HepG2 (cell line): ENCODE results near the gene FOXN3. TPM values are rescaled to one million over a fixed set of nuclear protein-coding genes. Genes with fewer than 3 reads are reported as not detected.

Experiments
- FLYWCH1 ChIP-seq: sonication (generic); formaldehyde crosslinking; IDR thresholded peaks from 2 replicates; pipeline ENCODE4 v1.8.1; 2023; ENCODE audit warnings: mild to moderate bottlenecking, missing genetic modification reagents
- HDAC1 ChIP-seq: sonication (generic); formaldehyde crosslinking; IDR thresholded peaks from 2 replicates; pipeline ENCODE4 v1.5.1; 2020; ENCODE audit warnings: mild to moderate bottlenecking, missing genetic modification reagents
- PPARG ChIP-seq: conservative IDR thresholded peaks from 2 replicates; pipeline ENCODE4 v1.6.1; 2016; ENCODE audit warnings: missing biosample characterization, missing genetic modification reagents
- RBFOX2 ChIP-seq: fragments of 200-400 bp; formaldehyde crosslinking; IDR thresholded peaks from 2 replicates; pipeline ENCODE4 v1.6.1; 2017; ENCODE audit warnings: low read depth, mild to moderate bottlenecking, low read length
- SIX1 ChIP-seq: sonication (generic); formaldehyde crosslinking; IDR thresholded peaks from 2 replicates; pipeline ENCODE4 v1.4.0; 2020; ENCODE audit warnings: missing genetic modification reagents, borderline replicate concordance
- ZNF432 ChIP-seq: sonication (generic); formaldehyde crosslinking; IDR thresholded peaks from 2 replicates; pipeline ENCODE4 v1.5.0; 2020; ENCODE audit warnings: missing genetic modification reagents, mild to moderate bottlenecking, borderline replicate concordance
- ZNF569 ChIP-seq: sonication (generic); formaldehyde crosslinking; IDR thresholded peaks from 2 replicates; pipeline ENCODE4 v1.5.0; 2020; ENCODE audit warnings: mild to moderate bottlenecking, missing genetic modification reagents, moderate library complexity, borderline replicate concordance
- ZSCAN29 ChIP-seq: sonication (generic); formaldehyde crosslinking; conservative IDR thresholded peaks from 2 replicates; pipeline ENCODE4 v1.4.0; 2020; ENCODE audit warnings: mild to moderate bottlenecking, missing genetic modification reagents
- polyA plus RNA-seq, 8 experiments: library from polyadenylated mRNA; depleted of rRNA in 3 of 8; stranded (reverse) in 7 of 8; unstranded in 1 of 8; fragments of >200 nt; fragmentation: Illumina TruSeq in 4 of 8; extraction: Trizol in 4 of 8; gene quantifications; 2 replicates each; pipeline versions ENCODE4 v1.2.1 to v1.2.3, GENCODE V29; 2011 to 2016; ENCODE audit warnings: low read depth in 4 of 8, missing spikeins in 1 of 8, mixed read lengths in 1 of 8; ENCODE audit not compliant: insufficient read depth in 1 of 8
- total RNA-seq, 5 experiments: library from RNA; depleted of rRNA; stranded (reverse); fragments of >200 nt; fragmentation: Illumina TruSeq; extraction: Trizol; gene quantifications; 2 replicates each; pipeline ENCODE4 v1.2.3, GENCODE V29; 2016; ENCODE audit warnings: low read depth in 1 of 5
- TF ChIP-seq, protein P1 (sequence below): sonication (generic); formaldehyde crosslinking; IDR thresholded peaks from one replicate; pipeline ENCODE4 v1.5.1; 2020; ENCODE audit warnings: mild to moderate bottlenecking, missing genetic modification reagents; ENCODE audit errors: not compliant biosample characterization
- TF ChIP-seq, protein P2 (sequence below): sonication (generic); formaldehyde crosslinking; IDR thresholded peaks from 2 replicates; pipeline ENCODE4 v1.9.0; 2021; ENCODE audit warnings: missing genetic modification reagents, borderline replicate concordance
- TF ChIP-seq, protein P3 (sequence below): IDR thresholded peaks from 2 replicates; pipeline ENCODE4 v1.6.1; 2016; ENCODE audit warnings: low read depth, missing genetic modification reagents, missing compliant biosample characterization
- TF ChIP-seq, protein P4 (sequence below): sonication (generic); formaldehyde crosslinking; IDR thresholded peaks from 2 replicates; pipeline ENCODE4 v1.8.1; 2023; ENCODE audit warnings: missing genetic modification reagents, mild to moderate bottlenecking, borderline replicate concordance

FOXN3 gene
- total and polyA plus RNA-seq, 2 of the 13 experiments (the other 11 are each of a cell fraction or from before 2014, with no cell fraction given), result 32.4 to 70.2 TPM

DNA sequence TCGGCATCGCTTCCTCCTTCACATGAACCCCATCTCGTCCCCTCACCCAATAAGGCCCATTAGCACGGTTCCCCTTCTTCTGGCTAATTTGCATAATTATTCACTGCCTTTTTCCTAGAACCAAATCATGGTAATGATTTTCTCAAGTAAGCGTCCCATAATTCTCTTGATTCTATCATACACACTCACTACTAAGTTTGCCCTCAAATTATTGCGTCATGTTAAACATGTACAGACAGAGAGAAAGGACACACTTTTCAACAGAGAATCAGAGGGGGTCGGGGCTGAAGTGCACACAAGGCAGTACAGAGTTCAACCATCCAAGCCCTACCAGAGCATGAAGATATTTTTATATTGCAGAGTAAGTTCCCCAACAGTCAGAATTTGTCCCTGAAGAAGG is 256.6 kb downstream of the FOXN3 start (continued):
- TF ChIP-seq, protein P1, sequence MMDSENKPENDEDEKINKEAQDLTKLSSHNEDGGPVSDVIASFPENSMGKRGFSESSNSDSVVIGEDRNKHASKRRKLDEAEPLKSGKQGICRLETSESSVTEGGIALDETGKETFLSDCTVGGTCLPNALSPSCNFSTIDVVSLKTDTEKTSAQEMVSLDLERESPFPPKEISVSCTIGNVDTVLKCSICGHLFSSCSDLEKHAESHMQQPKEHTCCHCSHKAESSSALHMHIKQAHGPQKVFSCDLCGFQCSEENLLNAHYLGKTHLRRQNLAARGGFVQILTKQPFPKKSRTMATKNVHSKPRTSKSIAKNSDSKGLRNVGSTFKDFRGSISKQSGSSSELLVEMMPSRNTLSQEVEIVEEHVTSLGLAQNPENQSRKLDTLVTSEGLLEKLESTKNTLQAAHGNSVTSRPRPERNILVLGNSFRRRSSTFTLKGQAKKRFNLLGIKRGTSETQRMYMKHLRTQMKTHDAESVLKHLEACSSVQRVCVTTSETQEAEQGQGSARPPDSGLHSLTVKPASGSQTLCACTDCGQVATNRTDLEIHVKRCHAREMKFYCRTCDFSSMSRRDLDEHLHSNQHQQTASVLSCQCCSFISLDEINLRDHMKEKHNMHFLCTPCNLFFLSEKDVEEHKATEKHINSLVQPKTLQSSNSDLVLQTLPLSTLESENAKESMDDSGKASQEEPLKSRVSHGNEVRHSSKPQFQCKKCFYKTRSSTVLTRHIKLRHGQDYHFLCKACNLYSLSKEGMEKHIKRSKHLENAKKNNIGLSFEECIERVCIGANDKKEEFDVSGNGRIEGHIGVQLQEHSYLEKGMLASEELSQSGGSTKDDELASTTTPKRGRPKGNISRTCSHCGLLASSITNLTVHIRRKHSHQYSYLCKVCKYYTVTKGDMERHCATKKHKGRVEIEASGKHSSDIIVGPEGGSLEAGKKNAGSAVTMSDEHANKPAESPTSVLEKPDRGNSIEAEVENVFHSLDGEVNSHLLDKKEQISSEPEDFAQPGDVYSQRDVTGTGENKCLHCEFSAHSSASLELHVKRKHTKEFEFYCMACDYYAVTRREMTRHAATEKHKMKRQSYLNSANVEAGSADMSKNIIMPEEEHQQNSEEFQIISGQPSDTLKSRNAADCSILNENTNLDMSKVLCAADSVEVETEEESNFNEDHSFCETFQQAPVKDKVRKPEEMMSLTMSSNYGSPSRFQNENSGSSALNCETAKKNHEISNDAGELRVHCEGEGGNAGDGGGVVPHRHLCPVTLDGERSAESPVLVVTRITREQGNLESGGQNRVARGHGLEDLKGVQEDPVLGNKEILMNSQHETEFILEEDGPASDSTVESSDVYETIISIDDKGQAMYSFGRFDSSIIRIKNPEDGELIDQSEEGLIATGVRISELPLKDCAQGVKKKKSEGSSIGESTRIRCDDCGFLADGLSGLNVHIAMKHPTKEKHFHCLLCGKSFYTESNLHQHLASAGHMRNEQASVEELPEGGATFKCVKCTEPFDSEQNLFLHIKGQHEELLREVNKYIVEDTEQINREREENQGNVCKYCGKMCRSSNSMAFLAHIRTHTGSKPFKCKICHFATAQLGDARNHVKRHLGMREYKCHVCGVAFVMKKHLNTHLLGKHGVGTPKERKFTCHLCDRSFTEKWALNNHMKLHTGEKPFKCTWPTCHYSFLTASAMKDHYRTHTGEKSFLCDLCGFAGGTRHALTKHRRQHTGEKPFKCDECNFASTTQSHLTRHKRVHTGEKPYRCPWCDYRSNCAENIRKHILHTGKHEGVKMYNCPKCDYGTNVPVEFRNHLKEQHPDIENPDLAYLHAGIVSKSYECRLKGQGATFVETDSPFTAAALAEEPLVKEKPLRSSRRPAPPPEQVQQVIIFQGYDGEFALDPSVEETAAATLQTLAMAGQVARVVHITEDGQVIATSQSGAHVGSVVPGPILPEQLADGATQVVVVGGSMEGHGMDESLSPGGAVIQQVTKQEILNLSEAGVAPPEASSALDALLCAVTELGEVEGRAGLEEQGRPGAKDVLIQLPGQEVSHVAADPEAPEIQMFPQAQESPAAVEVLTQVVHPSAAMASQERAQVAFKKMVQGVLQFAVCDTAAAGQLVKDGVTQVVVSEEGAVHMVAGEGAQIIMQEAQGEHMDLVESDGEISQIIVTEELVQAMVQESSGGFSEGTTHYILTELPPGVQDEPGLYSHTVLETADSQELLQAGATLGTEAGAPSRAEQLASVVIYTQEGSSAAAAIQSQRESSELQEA (CRISPR knock-in tag), result no peak
- TF ChIP-seq ZNF569, result no peak
- TF ChIP-seq PPARG (CRISPR knock-in tag), result no peak
- TF ChIP-seq, protein P2, sequence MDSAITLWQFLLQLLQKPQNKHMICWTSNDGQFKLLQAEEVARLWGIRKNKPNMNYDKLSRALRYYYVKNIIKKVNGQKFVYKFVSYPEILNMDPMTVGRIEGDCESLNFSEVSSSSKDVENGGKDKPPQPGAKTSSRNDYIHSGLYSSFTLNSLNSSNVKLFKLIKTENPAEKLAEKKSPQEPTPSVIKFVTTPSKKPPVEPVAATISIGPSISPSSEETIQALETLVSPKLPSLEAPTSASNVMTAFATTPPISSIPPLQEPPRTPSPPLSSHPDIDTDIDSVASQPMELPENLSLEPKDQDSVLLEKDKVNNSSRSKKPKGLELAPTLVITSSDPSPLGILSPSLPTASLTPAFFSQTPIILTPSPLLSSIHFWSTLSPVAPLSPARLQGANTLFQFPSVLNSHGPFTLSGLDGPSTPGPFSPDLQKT, result no peak
- TF ChIP-seq ZNF432 (CRISPR knock-in tag), result no peak
- TF ChIP-seq, protein P3, sequence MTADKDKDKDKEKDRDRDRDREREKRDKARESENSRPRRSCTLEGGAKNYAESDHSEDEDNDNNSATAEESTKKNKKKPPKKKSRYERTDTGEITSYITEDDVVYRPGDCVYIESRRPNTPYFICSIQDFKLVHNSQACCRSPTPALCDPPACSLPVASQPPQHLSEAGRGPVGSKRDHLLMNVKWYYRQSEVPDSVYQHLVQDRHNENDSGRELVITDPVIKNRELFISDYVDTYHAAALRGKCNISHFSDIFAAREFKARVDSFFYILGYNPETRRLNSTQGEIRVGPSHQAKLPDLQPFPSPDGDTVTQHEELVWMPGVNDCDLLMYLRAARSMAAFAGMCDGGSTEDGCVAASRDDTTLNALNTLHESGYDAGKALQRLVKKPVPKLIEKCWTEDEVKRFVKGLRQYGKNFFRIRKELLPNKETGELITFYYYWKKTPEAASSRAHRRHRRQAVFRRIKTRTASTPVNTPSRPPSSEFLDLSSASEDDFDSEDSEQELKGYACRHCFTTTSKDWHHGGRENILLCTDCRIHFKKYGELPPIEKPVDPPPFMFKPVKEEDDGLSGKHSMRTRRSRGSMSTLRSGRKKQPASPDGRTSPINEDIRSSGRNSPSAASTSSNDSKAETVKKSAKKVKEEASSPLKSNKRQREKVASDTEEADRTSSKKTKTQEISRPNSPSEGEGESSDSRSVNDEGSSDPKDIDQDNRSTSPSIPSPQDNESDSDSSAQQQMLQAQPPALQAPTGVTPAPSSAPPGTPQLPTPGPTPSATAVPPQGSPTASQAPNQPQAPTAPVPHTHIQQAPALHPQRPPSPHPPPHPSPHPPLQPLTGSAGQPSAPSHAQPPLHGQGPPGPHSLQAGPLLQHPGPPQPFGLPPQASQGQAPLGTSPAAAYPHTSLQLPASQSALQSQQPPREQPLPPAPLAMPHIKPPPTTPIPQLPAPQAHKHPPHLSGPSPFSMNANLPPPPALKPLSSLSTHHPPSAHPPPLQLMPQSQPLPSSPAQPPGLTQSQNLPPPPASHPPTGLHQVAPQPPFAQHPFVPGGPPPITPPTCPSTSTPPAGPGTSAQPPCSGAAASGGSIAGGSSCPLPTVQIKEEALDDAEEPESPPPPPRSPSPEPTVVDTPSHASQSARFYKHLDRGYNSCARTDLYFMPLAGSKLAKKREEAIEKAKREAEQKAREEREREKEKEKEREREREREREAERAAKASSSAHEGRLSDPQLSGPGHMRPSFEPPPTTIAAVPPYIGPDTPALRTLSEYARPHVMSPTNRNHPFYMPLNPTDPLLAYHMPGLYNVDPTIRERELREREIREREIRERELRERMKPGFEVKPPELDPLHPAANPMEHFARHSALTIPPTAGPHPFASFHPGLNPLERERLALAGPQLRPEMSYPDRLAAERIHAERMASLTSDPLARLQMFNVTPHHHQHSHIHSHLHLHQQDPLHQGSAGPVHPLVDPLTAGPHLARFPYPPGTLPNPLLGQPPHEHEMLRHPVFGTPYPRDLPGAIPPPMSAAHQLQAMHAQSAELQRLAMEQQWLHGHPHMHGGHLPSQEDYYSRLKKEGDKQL (CRISPR knock-in tag), result no peak
- TF ChIP-seq HDAC1, result peak; percentile 24; the same call in 1 of the 2 replicates
- no peak for TF ChIP-seq ZSCAN29
- TF ChIP-seq, protein P4, sequence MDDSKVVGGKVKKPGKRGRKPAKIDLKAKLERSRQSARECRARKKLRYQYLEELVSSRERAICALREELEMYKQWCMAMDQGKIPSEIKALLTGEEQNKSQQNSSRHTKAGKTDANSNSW (CRISPR knock-in tag), result no peak
- no peak for TF ChIP-seq FLYWCH1 (CRISPR knock-in tag)
- TF ChIP-seq RBFOX2, result no peak
- TF ChIP-seq SIX1 (CRISPR knock-in tag), result no peak
